ENCODE measurements around the gene CSGALNACT2. TPM values are rescaled to one million over a fixed set of nuclear protein-coding genes. Genes with fewer than 3 reads are reported as not detected.

CSGALNACT2 gene
- total RNA-seq, 2 experiments from 2014 or later: 25.6 to 27.1 TPM

- Mint-ChIP-seq H3K4me3 (peak overlapping the region; percentile 59), H3K27ac (no peak overlapping the region), H3K4me1 (ENCODE audit: low read depth) (peaks cover 9% of the 10 kb centered on the region), H3K9me3 (no peaks in the 10 kb centered on the region), H3K27me3 (ENCODE audit: low read depth) (peaks cover 27% of the 10 kb centered on the region), H3K36me3 (ENCODE audit: low read depth) (no peaks in the 10 kb centered on the region)
- peak; percentile 1 for DNase-seq
- CTCF ChIA-PET: no interaction called here
- intact Hi-C loops (cut with micrococcal nuclease): loop anchor here (5.0 kb wide), 1 partner anchor 234 kb away; no protein-coding TSS in a partner anchor
Measured at GRCh38 chr10:43228783-43229207, 90.5 kb downstream of the CSGALNACT2 start.

GRCh38 chr10:43229208-43230061 is 91.2 kb downstream of the CSGALNACT2 start:
- no peaks in the 10 kb centered on the region for H3K9me3 Mint-ChIP-seq
- no peaks in the 10 kb centered on the region for H3K36me3 Mint-ChIP-seq (ENCODE audit: low read depth)
- peaks cover 9% of the 10 kb centered on the region for H3K4me1 Mint-ChIP-seq (ENCODE audit: low read depth)
- DNase-seq: peak; percentile 14
- no peak overlapping the region for H3K27ac Mint-ChIP-seq
- intact Hi-C loops (cut with micrococcal nuclease): loop anchor here (5.0 kb wide), 1 partner anchor 233 kb away; no protein-coding TSS in a partner anchor
- H3K4me3 Mint-ChIP-seq: peak overlapping the region; percentile 59
- CTCF ChIA-PET: no interaction called here
- H3K27me3 Mint-ChIP-seq (ENCODE audit: low read depth): peaks cover 27% of the 10 kb centered on the region

GRCh38 chr10:43230101-43230908 is 92.1 kb downstream of the CSGALNACT2 start:
- peaks cover 9% of the 10 kb centered on the region for H3K4me1 Mint-ChIP-seq (ENCODE audit: low read depth)

GRCh38 chr10:43230909-43231522 is 92.8 kb downstream of the CSGALNACT2 start:
- Mint-ChIP-seq H3K27ac (no peak overlapping the region), H3K36me3 (ENCODE audit: low read depth) (no peaks in the 10 kb centered on the region), H3K9me3 (no peaks in the 10 kb centered on the region), H3K4me3 (no peak overlapping the region), H3K27me3 (ENCODE audit: low read depth) (peaks cover 27% of the 10 kb centered on the region), H3K4me1 (ENCODE audit: low read depth) (peaks cover 9% of the 10 kb centered on the region)
- intact Hi-C loops (cut with micrococcal nuclease): no loop called here
- DNase-seq: no peak
- CTCF ChIA-PET: interaction anchor here (0.6 kb wide), 1 partner anchor 79 kb away, joined by 3 read pairs; no protein-coding TSS in a partner anchor

More at GRCh38 chr10:43230101-43230908, 92.1 kb downstream of the CSGALNACT2 start:
- Mint-ChIP-seq H3K36me3 (ENCODE audit: low read depth) (no peaks in the 10 kb centered on the region), H3K27ac (no peak overlapping the region), H3K9me3 (no peaks in the 10 kb centered on the region), H3K4me3 (no peak overlapping the region), H3K27me3 (ENCODE audit: low read depth) (peaks cover 27% of the 10 kb centered on the region)
- intact Hi-C loops (cut with micrococcal nuclease): no loop called here
- CTCF ChIA-PET: no interaction called here
- DNase-seq: peak; percentile 3

- no peak overlapping the region for H3K4me3 Mint-ChIP-seq
- CTCF ChIA-PET: interaction anchor here (0.6 kb wide), 2 partner anchors 42 to 79 kb away, joined by 3 to 5 read pairs; no protein-coding TSS in a partner anchor
- DNase-seq: peak; percentile 4
- peaks cover 9% of the 10 kb centered on the region for H3K4me1 Mint-ChIP-seq (ENCODE audit: low read depth)
- no peak overlapping the region for H3K27ac Mint-ChIP-seq
- no peaks in the 10 kb centered on the region for H3K9me3 Mint-ChIP-seq
- intact Hi-C loops (cut with micrococcal nuclease): no loop called here
- H3K27me3 Mint-ChIP-seq (ENCODE audit: low read depth): peaks cover 27% of the 10 kb centered on the region
- no peaks in the 10 kb centered on the region for H3K36me3 Mint-ChIP-seq (ENCODE audit: low read depth)
Measured at GRCh38 chr10:43231523-43232078, 93.4 kb downstream of the CSGALNACT2 start.

- no peak overlapping the region for H3K4me3 Mint-ChIP-seq
- peaks cover 19% of the 10 kb centered on the region for H3K27me3 Mint-ChIP-seq (ENCODE audit: low read depth)
- intact Hi-C loops (cut with micrococcal nuclease): no loop called here
- no peaks in the 10 kb centered on the region for H3K9me3 Mint-ChIP-seq
- DNase-seq: peak; percentile 1
- no peaks in the 10 kb centered on the region for H3K36me3 Mint-ChIP-seq (ENCODE audit: low read depth)
- no peak overlapping the region for H3K27ac Mint-ChIP-seq
- peaks cover 6% of the 10 kb centered on the region for H3K4me1 Mint-ChIP-seq (ENCODE audit: low read depth)
- CTCF ChIA-PET: no interaction called here
Measured at GRCh38 chr10:43233601-43234430, 95.6 kb downstream of the CSGALNACT2 start.

- CTCF ChIA-PET: no interaction called here
- peaks cover 20% of the 10 kb centered on the region for H3K27me3 Mint-ChIP-seq (ENCODE audit: low read depth)
- intact Hi-C loops (cut with micrococcal nuclease): no loop called here
- no peak overlapping the region for H3K27ac Mint-ChIP-seq
- no peak for DNase-seq
- H3K9me3 Mint-ChIP-seq: peaks cover 1% of the 10 kb centered on the region
- H3K4me1 Mint-ChIP-seq (ENCODE audit: low read depth): peaks cover 2% of the 10 kb centered on the region
- no peak overlapping the region for H3K4me3 Mint-ChIP-seq
- no peaks in the 10 kb centered on the region for H3K36me3 Mint-ChIP-seq (ENCODE audit: low read depth)
Measured at GRCh38 chr10:43234471-43235041, 96.3 kb downstream of the CSGALNACT2 start.

Other genes starting within 250 kb of the CSGALNACT2 start
- gene RET, start 61.4 kb upstream of the CSGALNACT2 start, total RNA-seq: under 1 TPM in 1 of 2 experiments, not detected in 1; 0.36 TPM
- not detected for gene RASGEF1A, start 128.6 kb downstream of the CSGALNACT2 start, total RNA-seq
- gene FXYD4, start 233.2 kb downstream of the CSGALNACT2 start, total RNA-seq: not detected

Data from activated naive CD4-positive, alpha-beta T cell treated with anti-CD3 and anti-CD28 coated beads for 36 hours (primary cell).